LoVo (cell line): ENCODE data around the gene KRT77.
"Not testable (repeated sequence)": the region's sequence is repeated elsewhere in the genome, so short reads cannot be mapped to it uniquely, and the experiment has no call there.

ENCODE experiments used
- DNase-seq: peaks from one replicate; pipeline ENCODE4 v3.0.0-alpha.2; 2016; ENCODE audit warnings: low spot score

The KRT77 gene

DNA sequence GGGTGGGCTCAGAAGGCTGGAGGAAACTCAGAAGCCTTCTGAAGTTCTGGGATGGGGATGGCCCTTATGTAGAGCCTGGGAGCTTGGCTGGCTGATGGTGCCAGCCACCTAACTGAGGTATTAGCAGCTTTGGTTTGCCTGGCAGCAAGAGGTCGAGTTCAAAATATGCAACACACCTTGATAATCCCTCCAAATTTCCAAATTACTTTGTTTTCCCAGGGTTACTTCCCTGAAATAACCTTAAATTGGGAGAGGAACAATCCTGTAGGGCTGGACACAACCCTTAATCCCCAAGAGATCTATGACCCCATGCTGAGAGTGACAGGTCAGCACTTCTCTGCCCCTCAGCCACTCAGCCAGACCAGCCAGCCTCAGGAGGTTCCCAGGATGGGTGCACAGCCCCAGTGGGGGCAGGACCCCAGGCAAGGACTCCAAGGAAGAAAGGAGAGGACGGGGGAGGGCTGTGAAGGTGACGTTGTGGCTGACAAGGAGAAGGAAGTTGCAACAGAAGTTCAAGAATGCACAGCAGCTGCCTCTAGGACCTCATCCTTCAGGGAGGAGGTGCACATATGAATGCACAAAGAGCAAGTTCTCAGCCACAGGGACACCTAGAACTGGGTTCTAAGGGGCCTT lies 18.6 kb upstream of the KRT77 start:
- DNase-seq: no peak

GRCh38 chr12:52720365-52720886 lies 17.1 kb upstream of the KRT77 start:
- no peak for DNase-seq

DNA sequence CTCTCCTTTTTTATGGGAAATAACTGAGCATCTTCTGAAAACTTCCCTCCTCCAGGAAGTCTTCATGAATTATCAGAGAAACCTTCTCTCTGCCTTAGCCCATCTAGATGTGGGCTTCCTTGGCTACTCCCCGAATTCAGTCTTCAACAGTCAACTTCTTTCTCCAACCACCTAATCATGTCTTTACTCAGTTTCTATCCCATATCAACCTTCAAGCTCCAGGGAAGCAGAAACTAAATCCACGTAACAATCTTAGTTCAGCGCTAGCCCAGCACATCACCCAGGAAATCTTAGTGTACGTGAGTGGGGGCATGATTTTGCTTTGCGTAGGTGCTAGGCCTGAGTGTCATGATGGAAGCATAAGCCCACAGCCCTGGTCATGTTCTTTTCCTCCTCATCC lies 12.7 kb upstream of the KRT77 start:
- DNase-seq: no peak

DNA sequence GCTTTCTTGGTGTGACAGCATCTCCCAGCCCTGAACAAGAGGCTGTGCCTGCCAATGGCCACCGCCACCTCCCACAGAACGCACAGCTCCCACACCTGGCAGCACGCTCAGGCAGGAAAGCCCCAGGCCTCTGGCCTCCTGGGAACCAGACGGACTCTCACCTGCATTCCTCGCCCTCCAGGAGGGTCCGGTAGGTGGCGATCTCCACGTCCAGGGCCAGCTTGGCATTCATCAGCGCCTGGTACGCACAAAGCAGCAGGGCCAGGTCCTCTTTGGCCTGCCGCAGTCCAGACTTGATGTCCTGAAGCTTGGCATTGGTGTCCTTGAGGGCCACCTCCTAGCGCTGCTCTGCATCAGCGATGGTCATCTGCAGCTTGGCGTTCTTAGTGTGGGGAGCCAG lies 12.1 kb upstream of the KRT77 start:
- no peak for DNase-seq

DNA sequence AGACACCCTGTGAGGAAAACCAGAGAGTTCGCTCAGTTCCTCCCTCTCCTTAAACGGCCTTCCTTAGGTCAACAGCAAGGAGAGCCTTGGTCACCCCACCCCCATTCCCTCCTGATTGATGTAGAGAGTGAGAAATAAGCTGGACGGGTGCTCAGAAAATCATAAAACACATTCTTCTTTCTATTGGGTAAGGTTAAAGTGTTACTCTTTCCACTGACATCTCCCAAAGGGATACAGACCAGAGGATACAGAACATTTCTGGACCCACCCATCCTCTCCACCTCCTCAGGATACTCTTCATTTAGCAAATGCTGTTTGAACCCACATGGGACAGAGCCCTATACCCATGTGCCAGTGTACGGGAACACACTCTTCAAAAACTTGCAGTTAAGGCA lies 11.6 kb upstream of the KRT77 start:
- DNase-seq: no peak

DNA sequence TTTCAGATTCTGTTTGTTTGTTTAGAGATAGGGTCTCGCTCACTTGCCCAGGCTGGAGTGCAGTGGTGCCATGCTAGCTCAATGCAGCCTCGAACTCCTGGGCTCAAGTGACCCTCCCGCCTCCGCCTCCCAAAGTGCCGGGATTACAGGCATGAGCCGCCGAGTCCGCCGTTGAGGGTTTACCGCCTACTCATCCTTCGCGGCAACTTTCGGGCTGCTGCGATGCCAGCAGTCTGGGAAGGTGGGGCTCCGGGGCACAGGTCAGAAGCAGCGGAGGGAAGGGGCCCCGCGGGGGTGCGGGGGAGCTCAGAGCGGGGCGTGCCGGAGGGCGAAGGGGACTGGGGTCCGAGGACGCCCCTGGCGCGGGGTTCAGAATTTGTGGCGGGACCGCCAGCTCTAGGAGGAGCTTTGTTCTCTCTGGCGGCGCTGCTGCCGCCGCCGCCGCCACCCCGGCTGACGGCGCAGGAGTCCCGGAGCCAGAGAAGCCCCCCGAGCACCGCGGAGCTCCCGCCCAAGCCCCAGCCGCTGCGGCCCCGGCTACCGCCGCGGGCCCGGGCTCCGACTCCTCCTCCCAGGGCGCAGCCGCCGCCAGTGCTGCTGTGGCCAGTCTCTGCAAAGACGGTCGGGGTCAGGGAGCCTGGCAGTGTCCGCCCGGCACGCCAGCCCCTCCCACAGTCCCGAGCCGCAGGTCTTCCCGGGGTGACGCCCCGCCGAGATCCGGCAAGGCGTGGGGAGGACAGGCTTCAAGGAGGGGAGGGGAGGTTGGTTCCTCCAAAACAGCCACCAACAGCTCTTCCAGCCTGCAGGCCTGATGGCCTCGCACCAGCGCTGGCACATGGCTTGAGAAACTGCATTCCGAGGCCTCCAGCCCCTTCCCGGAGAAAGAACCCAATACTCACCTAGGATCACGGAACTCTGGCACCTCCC lies 10.9 kb upstream of the KRT77 start:
- DNase-seq: no peak

GRCh38 chr12:52712122-52712521 lies 8.8 kb upstream of the KRT77 start:
- DNase-seq: not testable (repeated sequence)

DNA sequence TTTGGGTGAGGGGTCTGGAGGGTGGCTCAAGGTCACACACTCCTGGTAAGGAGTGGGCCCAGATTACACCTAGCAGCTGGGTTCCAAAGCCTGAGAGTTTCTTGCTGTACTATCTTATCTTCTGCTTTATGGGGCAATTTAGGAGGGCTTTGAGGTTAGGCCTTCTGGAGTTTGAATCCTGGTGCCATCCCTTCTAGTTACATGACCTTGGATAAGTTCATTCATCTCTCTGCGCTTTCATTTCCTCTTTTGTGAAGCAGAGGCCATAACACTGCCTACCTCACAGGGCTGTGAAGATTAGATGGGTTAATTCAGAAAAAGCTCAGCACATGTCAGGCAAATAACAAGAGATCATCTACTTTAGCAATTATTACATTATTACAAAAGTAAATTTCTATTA lies 7.4 kb upstream of the KRT77 start:
- no peak for DNase-seq

DNA sequence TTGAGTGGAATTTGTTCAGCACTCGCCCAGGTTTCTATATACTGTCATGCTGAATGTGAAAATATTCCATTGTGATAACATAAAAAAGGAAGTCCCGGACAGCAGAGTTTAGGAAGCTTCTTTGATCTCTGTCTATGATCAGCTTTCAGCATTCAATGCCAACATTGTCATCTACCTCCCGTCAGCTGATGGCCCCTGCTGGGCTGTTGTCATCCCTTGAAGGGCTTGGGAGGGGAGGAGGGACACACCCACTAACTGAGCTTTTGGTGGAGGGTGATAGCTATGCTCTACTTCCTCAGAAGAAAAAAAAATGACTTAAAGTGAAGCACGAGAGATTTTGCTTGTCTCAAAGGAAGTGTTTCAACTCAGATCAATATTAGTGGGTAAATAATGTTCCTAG lies 4.7 kb upstream of the KRT77 start:
- no peak for DNase-seq

DNA sequence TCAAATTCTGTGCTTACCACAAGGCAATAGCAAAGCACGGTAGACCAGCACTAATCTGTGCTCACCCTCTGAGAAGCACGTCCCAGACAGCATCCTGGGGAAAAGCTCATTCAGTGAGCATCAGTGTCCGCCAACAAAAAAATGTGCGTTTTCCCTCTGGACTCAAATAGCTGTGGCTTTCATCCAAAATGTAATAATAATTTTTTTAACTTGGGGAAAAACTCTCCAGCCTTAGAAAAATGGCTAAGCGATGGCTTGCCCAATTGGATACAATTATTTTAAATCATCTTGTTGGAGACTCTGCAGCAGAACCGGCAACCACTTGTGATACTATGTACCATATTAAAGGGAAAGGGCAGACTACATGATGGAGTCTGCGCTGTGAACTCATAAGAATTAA lies 1.1 kb upstream of the KRT77 start:
- no peak for DNase-seq

DNA sequence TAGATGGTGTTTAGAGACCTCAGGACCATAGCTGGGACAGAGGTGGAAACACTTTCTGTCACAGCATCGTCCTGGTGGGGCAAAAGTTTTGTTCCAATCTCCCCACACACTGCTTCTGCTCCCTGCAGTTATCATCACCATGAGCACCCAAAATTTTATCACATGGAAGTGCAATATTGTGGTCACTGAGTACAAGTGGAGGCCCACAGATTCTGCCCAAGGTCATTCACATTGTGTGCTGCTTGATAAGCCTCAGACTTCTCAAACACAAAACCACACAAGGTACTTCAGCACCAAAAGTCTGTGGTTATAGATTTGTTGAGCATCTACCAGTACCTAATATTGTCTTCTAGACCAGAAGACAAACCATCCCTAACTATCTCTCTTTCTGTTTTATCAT lies 554 bp upstream of the KRT77 start:
- DNase-seq: no peak

DNA sequence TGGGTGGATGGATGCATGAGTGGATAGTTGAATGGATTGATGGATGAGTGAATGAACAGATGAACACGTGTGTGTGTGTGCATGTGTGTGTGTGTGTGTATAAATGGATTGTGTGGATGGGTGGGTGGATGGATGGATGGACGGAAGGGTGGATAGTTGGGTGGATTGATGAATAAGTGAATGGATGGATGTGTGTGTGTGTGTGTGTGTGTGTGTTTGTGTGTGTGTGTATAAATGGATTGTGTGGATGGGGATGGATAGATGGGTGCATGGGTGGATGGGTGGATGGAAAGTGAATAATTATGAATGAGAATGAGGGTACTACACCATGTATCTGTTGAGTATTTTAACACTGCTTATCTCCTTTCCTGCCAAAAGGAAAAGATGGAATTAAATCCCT lies 986 bp downstream of the KRT77 start:
- DNase-seq: no peak

DNA sequence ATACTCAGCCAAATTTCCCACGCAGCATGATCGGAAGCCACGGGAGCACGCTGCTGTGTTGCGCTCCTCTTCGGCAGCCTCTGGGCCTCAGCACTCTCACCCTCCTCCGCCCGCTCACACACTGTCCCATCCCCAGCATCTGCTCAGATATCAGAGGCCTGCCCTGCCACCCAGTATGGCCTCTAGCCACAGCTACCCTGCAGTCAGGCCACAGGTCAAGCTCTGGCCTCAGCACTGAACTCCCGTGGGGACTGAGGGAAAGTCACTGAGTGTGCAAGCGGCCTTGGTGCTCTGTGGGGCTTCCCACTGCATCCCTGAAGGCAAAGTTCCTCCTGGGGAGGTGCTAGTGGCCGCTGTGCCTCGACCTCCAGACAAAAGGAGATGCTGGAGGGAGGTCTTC lies 2.0 kb downstream of the KRT77 start:
- DNase-seq: no peak

DNA sequence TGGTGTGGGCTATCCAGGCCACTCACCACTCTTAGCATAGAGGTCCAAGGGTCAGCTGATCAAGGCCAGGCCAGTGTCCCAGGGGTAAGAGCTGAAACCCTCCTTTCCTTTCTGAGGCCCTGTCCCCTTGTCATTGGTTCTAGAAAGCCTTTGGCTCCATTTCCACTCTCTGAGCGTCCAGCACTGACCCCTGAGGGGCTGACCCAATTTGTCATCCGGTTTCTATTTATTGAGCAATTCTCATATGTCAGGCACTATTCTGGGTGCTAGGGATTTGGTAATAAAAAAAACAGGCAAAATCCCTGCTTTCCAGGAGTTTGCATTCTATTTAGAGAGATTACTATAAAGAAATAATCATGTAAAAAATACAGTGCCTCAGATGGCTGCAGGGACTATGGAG lies 3.4 kb downstream of the KRT77 start:
- no peak for DNase-seq

GRCh38 chr12:52699373-52699772 lies 4.0 kb downstream of the KRT77 start:
- DNase-seq: no peak

DNA sequence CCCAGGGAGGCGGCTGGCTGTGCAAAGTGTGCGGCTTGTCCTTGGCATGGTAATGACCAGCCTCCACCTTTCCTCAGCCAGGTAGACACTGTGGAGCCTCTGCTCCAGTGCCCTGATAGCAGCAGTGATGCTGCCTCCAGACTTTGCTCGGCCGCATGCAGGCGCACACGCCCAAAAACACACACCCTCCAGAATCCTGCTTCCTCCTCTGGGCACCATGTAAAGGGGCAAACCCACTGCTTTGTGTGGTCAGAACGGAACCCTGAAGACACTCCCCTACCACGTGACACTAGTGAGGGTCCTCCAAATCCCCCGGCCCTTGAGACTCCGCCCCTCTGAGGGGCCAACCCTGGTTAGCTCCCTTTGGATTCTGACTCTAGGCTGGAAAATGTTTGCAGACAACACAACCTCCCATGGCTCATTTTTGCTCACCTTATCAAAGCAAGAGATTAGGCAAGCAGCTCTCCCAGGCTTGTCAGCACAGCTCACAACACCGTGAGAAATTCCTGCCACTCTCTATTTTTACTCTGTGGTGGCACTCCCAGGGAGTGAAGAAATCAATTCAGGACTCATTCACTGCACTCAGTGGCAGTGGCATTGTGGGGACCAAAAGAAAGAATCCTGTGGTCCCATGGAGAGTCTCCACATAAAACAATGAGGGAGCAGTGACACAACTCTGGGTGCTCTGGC lies 4.5 kb downstream of the KRT77 start:
- DNase-seq: no peak

- no peak for DNase-seq
Measured at GRCh38 chr12:52697058-52697582, 6.2 kb downstream of the KRT77 start.

- DNase-seq: no peak
Measured at GRCh38 chr12:52696588-52696987, 6.7 kb downstream of the KRT77 start.

DNA sequence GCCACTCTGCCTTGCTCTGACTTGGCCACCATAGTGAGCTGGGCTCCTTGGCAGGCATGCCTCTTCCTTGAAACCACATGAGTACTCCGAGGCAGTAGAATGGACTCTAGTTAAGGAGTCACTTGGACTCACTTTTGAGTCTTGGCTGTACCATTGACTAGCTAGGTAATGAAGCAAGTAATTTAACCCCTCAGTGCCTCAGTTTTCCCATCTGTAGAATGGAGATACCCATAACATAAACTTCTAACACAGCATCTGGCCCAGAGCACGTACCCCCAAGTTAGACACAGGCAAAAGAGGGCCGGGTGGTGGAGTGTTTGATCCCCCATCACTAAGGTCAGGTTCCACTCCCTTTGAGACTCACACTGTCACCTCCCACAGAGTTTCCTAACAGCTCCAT lies 8.3 kb downstream of the KRT77 start:
- no peak for DNase-seq

DNA sequence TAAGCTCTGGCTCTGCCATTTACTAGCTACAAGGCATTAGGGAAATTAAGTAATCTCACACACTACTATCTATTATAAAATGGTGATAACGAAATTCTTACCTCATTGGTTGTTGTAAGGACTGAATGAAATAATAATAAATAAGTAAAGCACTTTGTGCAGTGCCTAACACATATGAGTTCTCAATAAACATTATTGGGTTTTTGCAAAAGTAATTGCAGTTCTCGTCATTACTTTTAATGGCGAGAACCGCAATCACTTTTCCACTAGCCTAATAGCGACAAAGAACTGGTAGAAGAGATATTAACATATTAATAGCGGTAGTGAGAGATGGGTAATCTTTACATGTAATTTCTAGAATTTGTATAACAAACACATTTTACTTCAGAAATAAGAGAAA lies 9.2 kb downstream of the KRT77 start:
- DNase-seq: no peak

GRCh38 chr12:52693261-52693660 lies 10.1 kb downstream of the KRT77 start:
- no peak for DNase-seq

GRCh38 chr12:52692254-52692653 lies 11.1 kb downstream of the KRT77 start:
- DNase-seq: no peak

GRCh38 chr12:52691841-52692150 lies 11.5 kb downstream of the KRT77 start:
- no peak for DNase-seq
